H1 (cell line): Measurements from ENCODE around the gene HS6ST2. TPM values are rescaled to one million over a fixed set of nuclear protein-coding genes. Genes with fewer than 3 reads are reported as not detected.

Experiments used
- CTCF ChIA-PET: fragments of 300-600 bp; sonication (Branson Sonifier 250); formaldehyde crosslinking; loops from one replicate; lab custom pipeline; 2021; ENCODE audit not compliant: partially characterized antibody; lab: Charles Lee
- POLR2A ChIA-PET: fragments of 300-600 bp; sonication (Branson Sonifier 250); formaldehyde crosslinking; loops from one replicate; lab custom pipeline; 2021; ENCODE audit warnings: inconsistent platforms; ENCODE audit not compliant: partially characterized antibody; lab: Charles Lee
- DNase-seq, 2 experiments: peaks; one replicate each; pipeline versions ENCODE4 v3.0.0 to v3.0.0-alpha.2; 2010 to 2022; ENCODE audit warnings: low spot score in 2 of 2, low read depth in 1 of 2, mixed read lengths in 1 of 2
- FAIRE-seq: peaks from 2 replicates; lab custom pipeline; 2011; peaks lifted over from hg19 to GRCh38; lab: Jason Lieb, UNC
- H2AFZ ChIP-seq: 2 replicates; pipeline ENCODE4 v1.8.1; 2012; ENCODE audit warnings: low read length, inconsistent platforms
- H2AK5ac ChIP-seq: 2 replicates; pipeline ENCODE4 v1.6.1; 2013; ENCODE audit warnings: low read depth, low read length
- H2BK120ac ChIP-seq: replicated peaks from 2 replicates; pipeline ENCODE3; 2013; ENCODE audit warnings: low read depth, low read length, inconsistent platforms
- H2BK12ac ChIP-seq: 2 replicates; pipeline ENCODE4 v1.6.1; 2013; ENCODE audit warnings: low read depth, low read length
- H2BK15ac ChIP-seq: 2 replicates; pipeline ENCODE4 v1.6.1; 2013; ENCODE audit warnings: low read length
- H2BK20ac ChIP-seq: 2 replicates; pipeline ENCODE4 v1.6.1; 2013; ENCODE audit warnings: low read length
- H2BK5ac ChIP-seq: 2 replicates; pipeline ENCODE4 v1.6.1; 2013; ENCODE audit warnings: low read depth, low read length
- H3K14ac ChIP-seq: 2 replicates; pipeline ENCODE4 v1.6.1; 2013; ENCODE audit warnings: inconsistent platforms; ENCODE audit not compliant: insufficient read length
- H3K18ac ChIP-seq: 2 replicates; pipeline ENCODE4 v1.6.1; 2013; ENCODE audit warnings: low read length; ENCODE audit errors: extremely low read depth
- H3K23ac ChIP-seq: 2 replicates; pipeline ENCODE4 v1.6.1; 2013; ENCODE audit warnings: inconsistent platforms; ENCODE audit not compliant: insufficient read length
- H3K23me2 ChIP-seq: 2 replicates; pipeline ENCODE4 v1.6.1; 2013; ENCODE audit warnings: low read depth, low read length
- H3K27ac ChIP-seq: 2 replicates; pipeline ENCODE4 v1.6.1; 2011; ENCODE audit warnings: low read depth, low read length, inconsistent platforms
- H3K27me3 ChIP-seq, 4 experiments: replicated peaks in 1 of 4; 1 replicate in 1 of 4; 2 replicates in 3 of 4; pipeline versions ENCODE4 v1.6.1 to v1.8.1; 2011 to 2013; ENCODE audit warnings: low read length in 3 of 4, mild to moderate bottlenecking in 3 of 4, inconsistent platforms in 2 of 4, mixed read lengths in 2 of 4, moderate library complexity in 1 of 4; ENCODE audit not compliant: control insufficient read depth in 3 of 4, insufficient read depth in 3 of 4; ENCODE audit errors: extremely low read depth in 1 of 4
- H3K36me3 ChIP-seq, 4 experiments: 2 replicates each; pipeline versions ENCODE4 v1.6.1 to v1.8.1; 2011 to 2013; ENCODE audit warnings: mild to moderate bottlenecking in 4 of 4, low read length in 3 of 4, moderate library complexity in 2 of 4, control low read depth in 1 of 4, inconsistent platforms in 1 of 4; ENCODE audit not compliant: insufficient read depth in 4 of 4, control insufficient read depth in 2 of 4
- H3K4ac ChIP-seq: replicated peaks from 2 replicates; pipeline ENCODE3; 2013; ENCODE audit warnings: low read length, low read depth, mixed read lengths, inconsistent platforms; ENCODE audit not compliant: insufficient read length
- H3K4me1 ChIP-seq, 4 experiments: replicated peaks in 1 of 4; 1 replicate in 1 of 4; 2 replicates in 3 of 4; pipeline versions ENCODE4 v1.6.1 to v1.8.1; 2011 to 2013; ENCODE audit warnings: low read length in 3 of 4, inconsistent platforms in 2 of 4, mixed read lengths in 1 of 4; ENCODE audit not compliant: insufficient read depth in 4 of 4, control insufficient read depth in 3 of 4
- H3K4me2 ChIP-seq, 2 experiments: 2 replicates each; pipeline versions ENCODE4 v1.6.1 to v1.8.1; 2011 to 2013; ENCODE audit warnings: low read depth in 2 of 2, low read length in 2 of 2, control low read depth in 1 of 2, inconsistent platforms in 1 of 2, mild to moderate bottlenecking in 1 of 2; ENCODE audit not compliant: insufficient read depth in 1 of 2
- H3K4me3 ChIP-seq, 4 experiments: fragments of 200-600, 300-600 bp in 1 of 4; sonication (generic), shearing (Covaris generic), sonication (Bioruptor Twin) in 1 of 4; 2 replicates each; pipeline versions ENCODE4 v1.5.1 to v1.8.1; 2011 to 2016; ENCODE audit warnings: low read length in 4 of 4, low read depth in 3 of 4, control low read depth in 2 of 4, inconsistent platforms in 2 of 4, mild to moderate bottlenecking in 2 of 4, mixed read lengths in 1 of 4, moderate library complexity in 1 of 4; ENCODE audit not compliant: insufficient read depth in 2 of 4; ENCODE audit errors: extremely low read depth in 1 of 4
- H3K56ac ChIP-seq: replicated peaks from 2 replicates; pipeline ENCODE3; 2013; ENCODE audit warnings: low read depth, mild to moderate bottlenecking, mixed read lengths, low read length, inconsistent platforms; ENCODE audit not compliant: insufficient read length
- H3K79me1 ChIP-seq: 2 replicates; pipeline ENCODE4 v1.6.1; 2013; ENCODE audit warnings: low read depth, low read length, control low read depth
- H3K79me2 ChIP-seq, 2 experiments: 2 replicates each; pipeline versions ENCODE4 v1.6.1 to v1.8.1; 2012 to 2013; ENCODE audit warnings: low read length in 2 of 2, mild to moderate bottlenecking in 2 of 2, inconsistent platforms in 1 of 2; ENCODE audit not compliant: insufficient read depth in 2 of 2, control insufficient read depth in 1 of 2
- H3K9ac ChIP-seq, 4 experiments: replicated peaks in 1 of 4; 1 replicate in 1 of 4; 2 replicates in 3 of 4; pipeline versions ENCODE4 v1.6.1 to v1.8.1; 2011 to 2013; ENCODE audit warnings: low read depth in 3 of 4, low read length in 3 of 4, control low read depth in 2 of 4, mild to moderate bottlenecking in 2 of 4, moderate library complexity in 2 of 4, inconsistent platforms in 1 of 4; ENCODE audit errors: extremely low read depth in 1 of 4
- H3K9me3 ChIP-seq, 2 experiments: 2 replicates each; pipeline versions ENCODE4 v1.6.1 to v1.8.1; 2012 to 2013; ENCODE audit warnings: mild to moderate bottlenecking in 2 of 2, moderate library complexity in 2 of 2, control low read depth in 1 of 2, inconsistent platforms in 1 of 2, low read depth in 1 of 2, low read length in 1 of 2, mixed read lengths in 1 of 2; ENCODE audit not compliant: insufficient read depth in 2 of 2
- H4K20me1 ChIP-seq, 2 experiments: replicated peaks in 1 of 2; 2 replicates each; pipeline versions ENCODE3 to v1.8.1; 2011 to 2013; ENCODE audit warnings: inconsistent platforms in 2 of 2, low read length in 2 of 2, mild to moderate bottlenecking in 1 of 2; ENCODE audit not compliant: insufficient read depth in 2 of 2, control insufficient read depth in 1 of 2
- H4K5ac ChIP-seq: 2 replicates; pipeline ENCODE4 v1.6.1; 2013; ENCODE audit warnings: low read length, low read depth, mixed read lengths, inconsistent platforms; ENCODE audit not compliant: insufficient read length
- H4K8ac ChIP-seq: 2 replicates; pipeline ENCODE4 v1.8.0; 2013; ENCODE audit warnings: mild to moderate bottlenecking, moderate library complexity, low read length, inconsistent platforms; ENCODE audit not compliant: insufficient read depth; ENCODE audit errors: extremely low read depth
- H4K91ac ChIP-seq: replicated peaks from 2 replicates; pipeline ENCODE3; 2013; ENCODE audit warnings: low read length, mixed read lengths, inconsistent platforms; ENCODE audit not compliant: insufficient read length
- JUN ChIP-seq: IDR thresholded peaks from 2 replicates; pipeline ENCODE4 v1.6.1; 2011; ENCODE audit warnings: low read depth, mild to moderate bottlenecking, improper control_type of control experiment, low read length
- TAF7 ChIP-seq: optimal IDR thresholded peaks from 2 replicates; pipeline ENCODE3; 2011; ENCODE audit warnings: low read depth, mild to moderate bottlenecking, inconsistent platforms, low read length, moderate library complexity, borderline replicate concordance
- WGBS, 2 experiments: shearing (Covaris generic) in 1 of 2; methylation state at CpG; one replicate each; pipeline versions ENCODE4 v1.1.6 to v1.1.7; 2013 to 2015; ENCODE audit warnings: low lambda C conversion rate in 2 of 2, mixed read lengths in 2 of 2, inconsistent platforms in 1 of 2, low coverage in 1 of 2, missing lambda C conversion rate in 1 of 2; ENCODE audit not compliant: insufficient replicate concordance in 2 of 2, insufficient coverage in 1 of 2, insufficient read length in 1 of 2; ENCODE audit errors: extremely low coverage in 1 of 2, missing lambda C conversion rate in 1 of 2; 5-methylcytosine and 5-hydroxymethylcytosine counted together
- polyA plus RNA-seq, 7 experiments: library from polyadenylated mRNA; depleted of rRNA in 3 of 7; stranded (reverse) in 5 of 7; unstranded in 2 of 7; fragments of >200 nt in 5 of 7; fragments of 200-250 nt in 2 of 7; gene quantifications; 1 replicate in 5 of 7; 2 replicates in 1 of 7; 4 replicates in 1 of 7; pipeline versions ENCODE4 v1.2.1 to v1.2.3, GENCODE V29; 2011 to 2013; ENCODE audit warnings: missing spikeins in 2 of 7, mixed read lengths in 2 of 7
- total RNA-seq: library from RNA; stranded (reverse); fragmentation: NEBNext Ultra II Directional; extraction: Animal tissue kit (Norgen Biotek cat#: 25700); gene quantifications from 2 replicates; pipeline ENCODE4 v1.2.1, GENCODE V29; 2021

Gene HS6ST2
- total and polyA plus RNA-seq, 2 of the 8 experiments (the other 6 are each of a cell fraction or from before 2014, with no cell fraction given), result 3.9 TPM

DNA sequence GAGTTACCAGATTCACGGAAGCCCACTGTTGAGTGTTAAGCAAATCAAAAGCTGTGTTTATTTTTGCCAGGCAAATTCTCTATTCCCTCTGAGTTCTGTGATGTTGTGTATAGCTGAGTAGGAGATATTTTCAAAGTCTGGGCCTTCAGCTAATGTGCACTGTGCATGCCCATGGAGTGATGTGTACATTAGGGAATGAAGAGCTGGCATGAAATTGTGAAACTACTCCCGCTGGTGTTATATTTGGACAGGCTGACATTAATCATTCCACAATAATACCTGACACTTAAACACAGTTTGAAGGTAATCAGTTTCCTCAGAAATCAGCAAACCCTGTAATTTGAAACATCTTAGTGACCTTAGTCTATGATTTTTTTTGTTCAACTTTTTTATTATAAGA lies 381.5 kb downstream of the HS6ST2 start:
- H3K36me3 ChIP-seq, result no peaks in the 10 kb centered on the region
- no peak overlapping the region for H3K14ac ChIP-seq
- H4K5ac ChIP-seq, result no peak overlapping the region
- WGBS, 2 experiments, result 100% methylated on average over 2 of the region's 2 CpGs; no CpG with 5 or more reads in 1 of the 2 experiments
- H3K27me3 ChIP-seq, result no peaks in the 10 kb centered on the region
- no peaks in the 10 kb centered on the region for H3K4me1 ChIP-seq
- H2BK12ac ChIP-seq, result no peak overlapping the region
- no peak overlapping the region for H3K4ac ChIP-seq
- DNase-seq (no peak), FAIRE-seq (no peak)
- H2BK20ac ChIP-seq, result no peak overlapping the region
- H4K91ac ChIP-seq, result no peak overlapping the region
- no peaks in the 10 kb centered on the region for H3K9me3 ChIP-seq
- H3K4me3 ChIP-seq, result no peak overlapping the region
- no peak overlapping the region for H2BK15ac ChIP-seq
- CTCF ChIA-PET, result no interaction called here
- no peak overlapping the region for H3K4me2 ChIP-seq
- no peaks in the 10 kb centered on the region for H3K23me2 ChIP-seq
- H2BK5ac ChIP-seq, result no peak overlapping the region
- no peak overlapping the region for H3K18ac ChIP-seq
- H4K8ac ChIP-seq, result no peak overlapping the region
- no peak overlapping the region for H3K56ac ChIP-seq
- no peak overlapping the region for H3K27ac ChIP-seq
- H2AK5ac ChIP-seq, result no peak overlapping the region
- no peaks in the 10 kb centered on the region for H4K20me1 ChIP-seq
- H2AFZ ChIP-seq, result no peak overlapping the region
- H3K9ac ChIP-seq, result no peak overlapping the region
- no peaks in the 10 kb centered on the region for H3K79me2 ChIP-seq
- H3K79me1 ChIP-seq, result no peaks in the 10 kb centered on the region
- no peak overlapping the region for H3K23ac ChIP-seq
- H2BK120ac ChIP-seq, result no peak overlapping the region
- POLR2A ChIA-PET, result no interaction called here
- no peak for TF ChIP-seq JUN
- TF ChIP-seq TAF7, result no peak
